WTC11 (cell line): ENCODE data around the gene FOXN3. TPM values are rescaled to one million over a fixed set of nuclear protein-coding genes. Genes with fewer than 3 reads are reported as not detected.

Source experiments
- ATAC-seq: fragments of 200-7000 bp; cut with Tn5 transposase; 2 replicates; pipeline ENCODE4 v1.10.0; 2021; ENCODE audit warnings: mild to moderate bottlenecking, moderate library complexity
- CTCF ChIA-PET: fragments of 300-600 bp; sonication (Branson Sonifier 250); formaldehyde crosslinking; loops from one replicate; lab custom pipeline; 2021; ENCODE audit warnings: antibody characterized with exemption; lab: Charles Lee
- POLR2A ChIA-PET: fragments of 350-600 bp; sonication (Branson Sonifier 250); formaldehyde crosslinking; loops from one replicate; lab custom pipeline; 2021; ENCODE audit warnings: antibody characterized with exemption; lab: Charles Lee
- DNase-seq: peaks from one replicate; pipeline ENCODE4 v3.0.0; 2021; ENCODE audit warnings: low spot score
- H3K27ac Mint-ChIP-seq: 2 replicates; pipeline ENCODE4 v1.8.0; 2021; ENCODE audit warnings: mixed read lengths
- H3K27me3 Mint-ChIP-seq: 2 replicates; pipeline ENCODE4 v1.8.0; 2021; ENCODE audit warnings: low read depth, mild to moderate bottlenecking, moderate library complexity, mixed read lengths
- H3K36me3 Mint-ChIP-seq: 2 replicates; pipeline ENCODE4 v1.8.0; 2021; ENCODE audit warnings: mixed read lengths
- H3K4me1 Mint-ChIP-seq: 2 replicates; pipeline ENCODE4 v1.8.0; 2022; ENCODE audit warnings: mixed read lengths
- H3K4me3 Mint-ChIP-seq: 2 replicates; pipeline ENCODE4 v1.8.0; 2021; ENCODE audit warnings: mild to moderate bottlenecking, moderate library complexity, mixed read lengths
- H3K9me3 Mint-ChIP-seq: 2 replicates; pipeline ENCODE4 v1.8.0; 2021; ENCODE audit warnings: mixed read lengths
- CBFB ChIP-seq: sonication (generic); formaldehyde crosslinking; IDR thresholded peaks from 2 replicates; pipeline ENCODE4 v1.8.1; 2022; ENCODE audit warnings: mild to moderate bottlenecking, low read depth, missing genetic modification reagents
- FOXP4 ChIP-seq: sonication (generic); formaldehyde crosslinking; IDR thresholded peaks from 2 replicates; pipeline ENCODE4 v1.8.0; 2022; ENCODE audit warnings: mild to moderate bottlenecking, missing genetic modification reagents
- HMGXB4 ChIP-seq: sonication (generic); formaldehyde crosslinking; IDR thresholded peaks from 2 replicates; pipeline ENCODE4 v1.8.1; 2023; ENCODE audit warnings: mild to moderate bottlenecking, moderate library complexity, missing genetic modification reagents
- JAZF1 ChIP-seq: fragments of 250-450 bp; sonication (Bioruptor Pico); IDR thresholded peaks from 2 replicates; pipeline ENCODE4 v1.9.0; 2021; ENCODE audit warnings: moderate library complexity, mild to moderate bottlenecking, inconsistent platforms
- MYBL2 ChIP-seq: sonication (generic); formaldehyde crosslinking; IDR thresholded peaks from 2 replicates; pipeline ENCODE4 v1.8.1; 2023; ENCODE audit warnings: mild to moderate bottlenecking, moderate library complexity, missing genetic modification reagents
- NR1H2 ChIP-seq: sonication (generic); formaldehyde crosslinking; IDR thresholded peaks from 2 replicates; pipeline ENCODE4 v1.9.0; 2021; ENCODE audit warnings: mild to moderate bottlenecking, moderate library complexity, missing genetic modification reagents
- RELA ChIP-seq: sonication (generic); formaldehyde crosslinking; IDR thresholded peaks from 2 replicates; pipeline ENCODE4 v1.8.1; 2022; ENCODE audit warnings: missing genetic modification reagents, mild to moderate bottlenecking, borderline replicate concordance
- TEAD1 ChIP-seq: sonication (generic); formaldehyde crosslinking; IDR thresholded peaks from 2 replicates; pipeline ENCODE4 v1.8.0; 2022; ENCODE audit warnings: mild to moderate bottlenecking, missing genetic modification reagents
- ZNF423 ChIP-seq: fragments of 250-450 bp; sonication (Bioruptor Pico); IDR thresholded peaks from 2 replicates; pipeline ENCODE4 v2.1.2; 2022; ENCODE audit warnings: mild to moderate bottlenecking, moderate library complexity
- ZSCAN18 ChIP-seq: fragments of 250-450 bp; sonication (Bioruptor Pico); IDR thresholded peaks from 2 replicates; pipeline ENCODE4 v2.1.2; 2022; ENCODE audit warnings: mild to moderate bottlenecking, moderate library complexity
- total RNA-seq: library from RNA; stranded (reverse); gene quantifications from 3 replicates; pipeline ENCODE4 v1.2.3, GENCODE V29; 2021
- TF ChIP-seq, protein P1 (sequence below): sonication (generic); formaldehyde crosslinking; IDR thresholded peaks from 2 replicates; pipeline ENCODE4 v1.8.1; 2023; ENCODE audit warnings: mild to moderate bottlenecking, missing genetic modification reagents
- TF ChIP-seq, protein P2 (sequence below): sonication (generic); formaldehyde crosslinking; IDR thresholded peaks from 2 replicates; pipeline ENCODE4 v1.8.1; 2023; ENCODE audit warnings: mild to moderate bottlenecking, missing genetic modification reagents, borderline replicate concordance
- TF ChIP-seq, protein P3 (sequence below): fragments of 250-450 bp; sonication (Bioruptor Pico); IDR thresholded peaks from 2 replicates; pipeline ENCODE4 v1.9.0; 2021; ENCODE audit warnings: moderate library complexity, mild to moderate bottlenecking, inconsistent platforms, borderline replicate concordance
- TF ChIP-seq, protein P4 (sequence below): sonication (generic); formaldehyde crosslinking; IDR thresholded peaks from 2 replicates; pipeline ENCODE4 v1.8.1; 2022; ENCODE audit warnings: missing genetic modification reagents, borderline replicate concordance

Gene FOXN3
- total RNA-seq, 1 experiment from 2014 or later, result 170 TPM

DNA sequence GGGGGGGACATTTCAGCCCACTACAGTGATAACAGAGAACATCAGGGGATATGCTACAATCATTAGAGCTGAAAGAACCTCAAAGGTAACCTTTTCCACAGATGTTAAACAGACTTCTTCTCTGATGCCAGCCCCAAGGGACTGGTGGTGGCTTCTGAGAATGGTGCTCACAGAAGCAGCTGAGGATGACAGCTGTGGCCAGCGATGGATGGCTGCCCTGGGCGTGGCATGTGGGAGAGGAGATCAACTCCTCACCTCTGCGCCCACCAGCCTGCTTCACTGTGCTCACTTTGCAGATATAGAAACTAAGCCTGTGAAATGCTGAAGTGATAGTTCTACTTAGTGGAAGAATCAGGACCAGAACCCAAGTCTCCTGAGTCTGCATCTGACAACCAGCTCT, 33.0 kb downstream of the FOXN3 start:
- Mint-ChIP-seq H3K36me3 (peaks cover 27% of the 10 kb centered on the region), H3K4me1 (peaks cover 78% of the 10 kb centered on the region), H3K4me3 (no peak overlapping the region), H3K27ac (0 out of 2 replicates have a peak overlapping the region, but pooled peaks have one; percentile 1), H3K9me3 (peaks cover 6% of the 10 kb centered on the region), H3K27me3 (no peaks in the 10 kb centered on the region)
- DNase-seq, result no peak
- CTCF ChIA-PET, result no interaction called here
- POLR2A ChIA-PET, result no interaction called here
- ATAC-seq, result no peak
- TF ChIP-seq CBFB (CRISPR knock-in tag) (no peak), RELA (CRISPR knock-in tag) (no peak), ZSCAN18 (CRISPR knock-in tag) (no peak), TEAD1 (CRISPR knock-in tag) (no peak), HMGXB4 (CRISPR knock-in tag) (no peak), FOXP4 (CRISPR knock-in tag) (no peak), MYBL2 (CRISPR knock-in tag) (no peak)
- TF ChIP-seq, protein P1, sequence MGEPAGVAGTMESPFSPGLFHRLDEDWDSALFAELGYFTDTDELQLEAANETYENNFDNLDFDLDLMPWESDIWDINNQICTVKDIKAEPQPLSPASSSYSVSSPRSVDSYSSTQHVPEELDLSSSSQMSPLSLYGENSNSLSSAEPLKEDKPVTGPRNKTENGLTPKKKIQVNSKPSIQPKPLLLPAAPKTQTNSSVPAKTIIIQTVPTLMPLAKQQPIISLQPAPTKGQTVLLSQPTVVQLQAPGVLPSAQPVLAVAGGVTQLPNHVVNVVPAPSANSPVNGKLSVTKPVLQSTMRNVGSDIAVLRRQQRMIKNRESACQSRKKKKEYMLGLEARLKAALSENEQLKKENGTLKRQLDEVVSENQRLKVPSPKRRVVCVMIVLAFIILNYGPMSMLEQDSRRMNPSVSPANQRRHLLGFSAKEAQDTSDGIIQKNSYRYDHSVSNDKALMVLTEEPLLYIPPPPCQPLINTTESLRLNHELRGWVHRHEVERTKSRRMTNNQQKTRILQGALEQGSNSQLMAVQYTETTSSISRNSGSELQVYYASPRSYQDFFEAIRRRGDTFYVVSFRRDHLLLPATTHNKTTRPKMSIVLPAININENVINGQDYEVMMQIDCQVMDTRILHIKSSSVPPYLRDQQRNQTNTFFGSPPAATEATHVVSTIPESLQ, result no peak
- TF ChIP-seq, protein P2, sequence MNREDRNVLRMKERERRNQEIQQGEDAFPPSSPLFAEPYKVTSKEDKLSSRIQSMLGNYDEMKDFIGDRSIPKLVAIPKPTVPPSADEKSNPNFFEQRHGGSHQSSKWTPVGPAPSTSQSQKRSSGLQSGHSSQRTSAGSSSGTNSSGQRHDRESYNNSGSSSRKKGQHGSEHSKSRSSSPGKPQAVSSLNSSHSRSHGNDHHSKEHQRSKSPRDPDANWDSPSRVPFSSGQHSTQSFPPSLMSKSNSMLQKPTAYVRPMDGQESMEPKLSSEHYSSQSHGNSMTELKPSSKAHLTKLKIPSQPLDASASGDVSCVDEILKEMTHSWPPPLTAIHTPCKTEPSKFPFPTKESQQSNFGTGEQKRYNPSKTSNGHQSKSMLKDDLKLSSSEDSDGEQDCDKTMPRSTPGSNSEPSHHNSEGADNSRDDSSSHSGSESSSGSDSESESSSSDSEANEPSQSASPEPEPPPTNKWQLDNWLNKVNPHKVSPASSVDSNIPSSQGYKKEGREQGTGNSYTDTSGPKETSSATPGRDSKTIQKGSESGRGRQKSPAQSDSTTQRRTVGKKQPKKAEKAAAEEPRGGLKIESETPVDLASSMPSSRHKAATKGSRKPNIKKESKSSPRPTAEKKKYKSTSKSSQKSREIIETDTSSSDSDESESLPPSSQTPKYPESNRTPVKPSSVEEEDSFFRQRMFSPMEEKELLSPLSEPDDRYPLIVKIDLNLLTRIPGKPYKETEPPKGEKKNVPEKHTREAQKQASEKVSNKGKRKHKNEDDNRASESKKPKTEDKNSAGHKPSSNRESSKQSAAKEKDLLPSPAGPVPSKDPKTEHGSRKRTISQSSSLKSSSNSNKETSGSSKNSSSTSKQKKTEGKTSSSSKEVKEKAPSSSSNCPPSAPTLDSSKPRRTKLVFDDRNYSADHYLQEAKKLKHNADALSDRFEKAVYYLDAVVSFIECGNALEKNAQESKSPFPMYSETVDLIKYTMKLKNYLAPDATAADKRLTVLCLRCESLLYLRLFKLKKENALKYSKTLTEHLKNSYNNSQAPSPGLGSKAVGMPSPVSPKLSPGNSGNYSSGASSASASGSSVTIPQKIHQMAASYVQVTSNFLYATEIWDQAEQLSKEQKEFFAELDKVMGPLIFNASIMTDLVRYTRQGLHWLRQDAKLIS (CRISPR knock-in tag), result no peak

DNA sequence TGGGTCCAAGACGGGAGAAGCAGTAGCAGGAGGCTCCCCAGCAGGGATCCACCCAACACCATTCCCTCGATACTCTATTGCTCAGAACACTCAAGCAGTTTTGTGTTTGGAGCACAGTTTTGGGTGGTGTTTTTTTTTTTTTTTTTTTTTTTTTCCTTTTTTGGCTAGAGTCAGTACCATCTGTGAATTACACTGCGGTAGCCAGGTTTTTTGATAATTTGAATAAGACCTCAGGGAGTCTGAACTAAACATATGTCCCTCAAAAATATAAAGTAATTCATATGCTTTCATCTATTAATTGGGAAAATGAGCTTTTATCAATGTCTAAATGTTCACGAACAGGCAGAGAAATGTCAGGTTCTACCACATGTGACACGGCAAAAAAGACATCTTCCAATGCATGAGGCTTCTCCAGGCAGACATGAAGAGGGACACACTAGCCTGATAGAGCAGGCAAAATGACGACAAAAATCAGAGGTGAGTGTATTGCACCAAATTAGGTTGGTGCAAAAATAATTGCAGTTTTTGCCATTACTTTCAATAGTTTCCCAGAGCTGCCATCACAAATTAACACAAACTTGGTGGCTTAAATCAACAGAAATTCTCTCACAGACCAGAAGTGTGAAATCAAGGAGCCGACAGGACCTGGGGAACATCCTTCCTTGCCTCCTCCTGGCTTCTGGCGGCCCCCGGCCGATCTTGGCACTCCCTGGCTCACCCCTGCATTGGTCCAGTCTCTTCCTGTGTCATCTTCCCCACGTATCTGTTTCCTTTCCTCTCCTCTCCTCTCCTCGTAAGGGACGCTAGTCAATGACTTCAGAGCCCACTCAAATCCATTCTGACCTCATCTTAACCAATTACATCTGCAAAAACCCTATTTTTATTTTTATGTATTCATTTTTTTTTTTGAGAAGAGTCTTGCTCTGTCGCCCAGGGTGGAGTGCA, 33.9 kb downstream of the FOXN3 start:
- Mint-ChIP-seq H3K36me3 (peaks cover 34% of the 10 kb centered on the region), H3K4me1 (peaks cover 78% of the 10 kb centered on the region), H3K4me3 (no peak overlapping the region)
- TF ChIP-seq, protein P1, result no peak
- TF ChIP-seq TEAD1 (CRISPR knock-in tag) (no peak), ZNF423 (CRISPR knock-in tag) (no peak), NR1H2 (CRISPR knock-in tag) (no peak), JAZF1 (CRISPR knock-in tag) (no peak)
- TF ChIP-seq, protein P3, sequence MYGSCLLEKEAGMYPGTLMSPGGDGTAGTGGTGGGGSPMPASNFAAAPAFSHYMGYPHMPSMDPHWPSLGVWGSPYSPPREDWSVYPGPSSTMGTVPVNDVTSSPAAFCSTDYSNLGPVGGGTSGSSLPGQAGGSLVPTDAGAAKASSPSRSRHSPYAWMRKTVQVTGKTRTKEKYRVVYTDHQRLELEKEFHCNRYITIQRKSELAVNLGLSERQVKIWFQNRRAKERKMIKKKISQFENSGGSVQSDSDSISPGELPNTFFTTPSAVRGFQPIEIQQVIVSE, result no peak
- TF ChIP-seq, protein P4, sequence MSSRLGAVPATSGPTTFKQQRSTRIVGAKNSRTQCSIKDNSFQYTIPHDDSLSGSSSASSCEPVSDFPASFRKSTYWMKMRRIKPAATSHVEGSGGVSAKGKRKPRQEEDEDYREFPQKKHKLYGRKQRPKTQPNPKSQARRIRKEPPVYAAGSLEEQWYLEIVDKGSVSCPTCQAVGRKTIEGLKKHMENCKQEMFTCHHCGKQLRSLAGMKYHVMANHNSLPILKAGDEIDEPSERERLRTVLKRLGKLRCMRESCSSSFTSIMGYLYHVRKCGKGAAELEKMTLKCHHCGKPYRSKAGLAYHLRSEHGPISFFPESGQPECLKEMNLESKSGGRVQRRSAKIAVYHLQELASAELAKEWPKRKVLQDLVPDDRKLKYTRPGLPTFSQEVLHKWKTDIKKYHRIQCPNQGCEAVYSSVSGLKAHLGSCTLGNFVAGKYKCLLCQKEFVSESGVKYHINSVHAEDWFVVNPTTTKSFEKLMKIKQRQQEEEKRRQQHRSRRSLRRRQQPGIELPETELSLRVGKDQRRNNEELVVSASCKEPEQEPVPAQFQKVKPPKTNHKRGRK, result no peak

More for the DNA sequence above, 33.9 kb downstream of the FOXN3 start:
- ChIA-PET CTCF (interaction anchor here (0.7 kb wide), 1 partner anchor 342 kb away, joined by 3 read pairs; no protein-coding TSS in a partner anchor), POLR2A (interaction anchor here (0.6 to 0.7 kb wide), 2 partner anchors 41 to 56 kb away, joined by 4 to 9 read pairs; no protein-coding TSS in a partner anchor)
- ATAC-seq (no peak), DNase-seq (no peak)
- H3K27ac Mint-ChIP-seq, result peak overlapping the region; percentile 68
- no peaks in the 10 kb centered on the region for H3K27me3 Mint-ChIP-seq
- H3K9me3 Mint-ChIP-seq, result peaks cover 6% of the 10 kb centered on the region
